GM23338 (cell line): ENCODE results near the gene SPNS3. TPM values are rescaled to one million over a fixed set of nuclear protein-coding genes. Genes with fewer than 3 reads are reported as not detected.

Experiments used
- ATAC-seq: fragments of 200-7000 bp; cut with Tn5 transposase; 3 replicates; pipeline ENCODE4 v1.9.1; 2020
- DNase-seq: peaks from one replicate; pipeline ENCODE4 v3.0.0-alpha.2; 2015; ENCODE audit warnings: low spot score
- H2AFZ ChIP-seq: fragments of 200-600 bp; sonication (generic); 2 replicates; pipeline ENCODE4 v1.8.0; 2016; ENCODE audit warnings: antibody characterized with exemption, mild to moderate bottlenecking, moderate library complexity
- H3F3A ChIP-seq: fragments of 200-600 bp; sonication (generic); replicated peaks from 2 replicates; pipeline ENCODE4 v1.8.0; 2017; ENCODE audit warnings: antibody characterized with exemption, mixed run types, low read depth
- H3K27ac ChIP-seq: fragments of 200-600 bp; sonication (generic); 2 replicates; pipeline ENCODE4 v1.6.1; 2016; ENCODE audit warnings: low read depth
- H3K27me3 ChIP-seq: fragments of 200-600 bp; sonication (generic); 2 replicates; pipeline ENCODE4 v1.8.0; 2016; ENCODE audit warnings: mild to moderate bottlenecking, mixed run types, moderate library complexity; ENCODE audit not compliant: insufficient read depth
- H3K36me3 ChIP-seq: fragments of 200-600 bp; sonication (generic); 2 replicates; pipeline ENCODE4 v1.8.0; 2016; ENCODE audit warnings: mild to moderate bottlenecking; ENCODE audit not compliant: insufficient read depth
- H3K4me1 ChIP-seq: fragments of 200-600 bp; sonication (generic); 2 replicates; pipeline ENCODE4 v1.8.0; 2016; ENCODE audit warnings: mild to moderate bottlenecking, moderate library complexity; ENCODE audit not compliant: insufficient read depth
- H3K4me2 ChIP-seq: fragments of 200-600 bp; sonication (generic); 2 replicates; pipeline ENCODE4 v1.7.1; 2017; ENCODE audit warnings: mixed run types
- H3K4me3 ChIP-seq: fragments of 200-600 bp; sonication (generic); 2 replicates; pipeline ENCODE4 v1.6.1; 2016; ENCODE audit warnings: mixed run types
- H3K79me2 ChIP-seq: fragments of 200-600 bp; sonication (generic); replicated peaks from 2 replicates; pipeline ENCODE4 v1.8.0; 2017; ENCODE audit warnings: mild to moderate bottlenecking; ENCODE audit not compliant: insufficient read depth
- H3K9me2 ChIP-seq: fragments of 200-600 bp; sonication (generic); 2 replicates; pipeline ENCODE4 v1.8.0; 2017; ENCODE audit not compliant: insufficient read depth
- H4K20me1 ChIP-seq: fragments of 200-600 bp; sonication (generic); replicated peaks from 2 replicates; pipeline ENCODE4 v1.8.0; 2017; ENCODE audit warnings: mild to moderate bottlenecking; ENCODE audit not compliant: insufficient read depth
- H3K27ac Mint-ChIP-seq: 2 replicates; pipeline ENCODE4 v1.8.0; 2020; ENCODE audit warnings: inconsistent platforms, mild to moderate bottlenecking, moderate library complexity, mixed read lengths
- H3K27me3 Mint-ChIP-seq: 3 replicates; pipeline ENCODE4 v1.8.0; 2022; ENCODE audit warnings: low read depth, mild to moderate bottlenecking, moderate library complexity, mixed read lengths, inconsistent platforms; ENCODE audit not compliant: insufficient read depth, poor library complexity
- H3K36me3 Mint-ChIP-seq: 3 replicates; pipeline ENCODE4 v1.8.0; 2021; ENCODE audit warnings: low read depth, mild to moderate bottlenecking, inconsistent platforms, moderate library complexity, mixed read lengths
- H3K4me1 Mint-ChIP-seq: 3 replicates; pipeline ENCODE4 v1.8.0; 2020; ENCODE audit warnings: mild to moderate bottlenecking, inconsistent platforms, mixed read lengths
- H3K4me3 Mint-ChIP-seq: 3 replicates; pipeline ENCODE4 v1.8.0; 2021; ENCODE audit warnings: moderate library complexity, mild to moderate bottlenecking, inconsistent platforms, mixed read lengths
- H3K9me3 Mint-ChIP-seq: 3 replicates; pipeline ENCODE4 v1.8.0; 2020; ENCODE audit warnings: moderate library complexity, mild to moderate bottlenecking, inconsistent platforms, mixed read lengths
- CREB1 ChIP-seq: fragments of 250-450 bp; sonication (Bioruptor Pico); IDR thresholded peaks from 2 replicates; pipeline ENCODE4 v1.5.0; 2020; ENCODE audit warnings: low read depth, mild to moderate bottlenecking, moderate library complexity
- CTCF ChIP-seq, 2 experiments: fragments of 200-600 bp in 1 of 2; sonication (generic) in 1 of 2; conservative IDR thresholded peaks; 2 replicates each; pipeline versions ENCODE4 v1.5.1 to v1.6.1; 2016 to 2017; ENCODE audit warnings: antibody characterized with exemption in 2 of 2, low read depth in 2 of 2, mild to moderate bottlenecking in 2 of 2, moderate library complexity in 1 of 2
- ETS1 ChIP-seq: IDR thresholded peaks from 2 replicates; pipeline ENCODE4 v1.6.1; 2016; ENCODE audit warnings: antibody characterized with exemption
- EZH2 ChIP-seq: fragments of 200-600 bp; sonication (generic); IDR thresholded peaks from one replicate; pipeline ENCODE4 v1.8.0; 2017; ENCODE audit warnings: antibody characterized with exemption, mild to moderate bottlenecking, low read depth; ENCODE audit not compliant: unreplicated experiment
- JUNB ChIP-seq: IDR thresholded peaks from one replicate; pipeline ENCODE4 v1.6.1; 2016; ENCODE audit warnings: antibody characterized with exemption; ENCODE audit not compliant: unreplicated experiment
- NANOG ChIP-seq: IDR thresholded peaks from 2 replicates; pipeline ENCODE4 v1.6.1; 2016; ENCODE audit warnings: antibody characterized with exemption, borderline replicate concordance
- POLR2AphosphoS5 ChIP-seq: IDR thresholded peaks from 2 replicates; pipeline ENCODE4 v1.6.1; 2016; ENCODE audit warnings: antibody characterized with exemption, low read depth
- REST ChIP-seq: IDR thresholded peaks from one replicate; pipeline ENCODE4 v1.6.1; 2018; ENCODE audit warnings: antibody characterized with exemption; ENCODE audit not compliant: unreplicated experiment
- STAT1 ChIP-seq: IDR thresholded peaks from one replicate; pipeline ENCODE4 v1.6.1; 2016; ENCODE audit warnings: antibody characterized with exemption; ENCODE audit not compliant: unreplicated experiment
- ZNF331 ChIP-seq: fragments of 250-450 bp; sonication (Bioruptor Pico); IDR thresholded peaks from 2 replicates; pipeline ENCODE4 v1.5.0; 2020; ENCODE audit warnings: low read depth, mild to moderate bottlenecking, moderate library complexity
- ZNF462 ChIP-seq: fragments of 250-450 bp; sonication (Bioruptor Pico); IDR thresholded peaks from 2 replicates; pipeline ENCODE4 v1.5.0; 2020; ENCODE audit warnings: mild to moderate bottlenecking, moderate library complexity
- polyA plus RNA-seq: library from polyadenylated mRNA; unstranded; fragments of >200 nt; fragmentation: Nextera tagmentation; extraction: Ambion mirVana; gene quantifications from 2 replicates; pipeline ENCODE4 v1.2.1, GENCODE V29; 2016
- total RNA-seq: library from RNA; depleted of rRNA; stranded (reverse); fragments of >200 nt; shearing (Covaris generic); gene quantifications from 2 replicates; pipeline ENCODE4 v1.2.3, GENCODE V29; 2014

Gene SPNS3
- total and polyA plus RNA-seq, 2 experiments from 2014 or later = not detected

GRCh38 chr17:4483012-4483840 lies 49.5 kb downstream of the SPNS3 start:
- Mint-ChIP-seq H3K27ac (no peak overlapping the region), H3K27me3 (peaks cover 17% of the 10 kb centered on the region), H3K4me1 (peaks cover 11% of the 10 kb centered on the region; the same call in 2 of the 3 replicates), H3K4me3 (no peak overlapping the region), H3K9me3 (no peaks in the 10 kb centered on the region; the same call in 2 of the 3 replicates), H3K36me3 (no peaks in the 10 kb centered on the region)
- no peaks in the 10 kb centered on the region for H3K79me2 ChIP-seq
- no peaks in the 10 kb centered on the region for H3K27me3 ChIP-seq
- no peak overlapping the region for H2AFZ ChIP-seq
- DNase-seq (no peak), ATAC-seq (no peak)
- H3K9me2 ChIP-seq = no peaks in the 10 kb centered on the region
- H4K20me1 ChIP-seq = no peaks in the 10 kb centered on the region
- no peak overlapping the region for H3K4me3 ChIP-seq
- H3K4me1 ChIP-seq = no peaks in the 10 kb centered on the region
- H3K4me2 ChIP-seq = no peak overlapping the region
- H3K36me3 ChIP-seq = no peaks in the 10 kb centered on the region
- TF ChIP-seq NANOG (no peak), EZH2 (no peak), ETS1 (no peak), REST (no peak), CTCF (conservative IDR thresholded peaks at IDR 0.05; ENCODE audit: low read depth in 2 of 2) (no peak), STAT1 (no peak), CREB1 (CRISPR knock-in tag) (no peak), ZNF462 (no peak), ZNF331 (CRISPR knock-in tag) (no peak), POLR2AphosphoS5 (no peak), JUNB (no peak)
- no peaks in the 10 kb centered on the region for H3F3A ChIP-seq
- no peak overlapping the region for H3K27ac ChIP-seq
